ENCODE results near the gene FITM2.
A peak's percentile ranks its signal among the peaks of the same experiment; 100 is the strongest.

Gene FITM2

GRCh38 chr20:44310664-44311639 is at the start of gene FITM2:
TSS of gene FITM2 (minus strand) at chr20:44311202. CDS start at chr20:44311148, 54 bp downstream.
- FAIRE-seq (no peak), DNase-seq (ENCODE audit: insufficient read length, low spot score) (peak; percentile 98)
- TF ChIP-seq CTCF (IDR thresholded peaks at IDR 0.05; ENCODE audit: insufficient read depth, missing control alignments): peak; percentile 92

- no peak for TF ChIP-seq CTCF (IDR thresholded peaks at IDR 0.05; ENCODE audit: insufficient read depth, missing control alignments)
- DNase-seq (ENCODE audit: insufficient read length, low spot score) (no peak), FAIRE-seq (no peak)
Observed at GRCh38 chr20:44360221-44360620, 49.2 kb upstream of the FITM2 start.

GRCh38 chr20:44358776-44359175 is 47.8 kb upstream of the FITM2 start:
- FAIRE-seq: no peak
- DNase-seq (ENCODE audit: insufficient read length, low spot score): no peak
- TF ChIP-seq CTCF (IDR thresholded peaks at IDR 0.05; ENCODE audit: insufficient read depth, missing control alignments): no peak

GRCh38 chr20:44357555-44358125 is 46.6 kb upstream of the FITM2 start:
- DNase-seq (ENCODE audit: insufficient read length, low spot score) (no peak), FAIRE-seq (no peak)
- TF ChIP-seq CTCF (IDR thresholded peaks at IDR 0.05; ENCODE audit: insufficient read depth, missing control alignments): no peak

- no peak for DNase-seq (ENCODE audit: insufficient read length, low spot score)
- TF ChIP-seq CTCF (IDR thresholded peaks at IDR 0.05; ENCODE audit: insufficient read depth, missing control alignments): no peak
- no peak for FAIRE-seq
Observed at GRCh38 chr20:44357020-44357419, 46.0 kb upstream of the FITM2 start.

- DNase-seq (ENCODE audit: insufficient read length, low spot score) (no peak), FAIRE-seq (no peak)
- TF ChIP-seq CTCF (IDR thresholded peaks at IDR 0.05; ENCODE audit: insufficient read depth, missing control alignments): no peak
Observed at GRCh38 chr20:44356353-44356723, 45.3 kb upstream of the FITM2 start.
